ENCODE results near the gene PPIP5K1. TPM values are rescaled to one million over a fixed set of nuclear protein-coding genes. Genes with fewer than 3 reads are reported as not detected.

The PPIP5K1 gene
- total and polyA plus RNA-seq, 2 of the 4 experiments (the other 2 are of a cell fraction): 12.7 to 14.2 TPM

GRCh38 chr15:43517354-43518196, 72.4 kb downstream of the PPIP5K1 start, which contains the start of gene MAP1A:
Gene MAP1A (plus strand): TSS chr15:43517608. CDS start chr15:43521474, 3,866 bp downstream.
- H4K5ac ChIP-seq (ENCODE audit: low read depth, low read length): peak within 1 kb of the TSS; percentile 47
- no TSS peak for BruUV-seq (replicated peaks)
- peak within 1 kb of the TSS; percentile 77 for H3K4me2 ChIP-seq (ENCODE audit: low read depth, low read length)
- CTCF ChIA-PET: no interaction called here
- H4K8ac ChIP-seq (ENCODE audit: low read depth in 2 of 2, low read length in 2 of 2): peak within 1 kb of the TSS; percentile 51 to 97
- dilution Hi-C loops (cut with HindIII; ENCODE audit: low sequenced_read_pairs, unreplicated experiment) (no loop called here), intact Hi-C loops (cut with micrococcal nuclease) (loop anchor here (1.0 to 10.0 kb wide), 3 partner anchors 25 to 257 kb away; partner anchors contain the start of genes ELL3 and TP53BP1), in situ Hi-C loops (cut with MboI; ENCODE audit: low sequenced_read_pairs) (no loop called here)
- peak within 1 kb of the TSS; percentile 100 for H3K14ac ChIP-seq (replicated peaks; ENCODE audit: low read depth, low read length)
- peak within 1 kb of the TSS; percentile 95 for H2BK120ac ChIP-seq (ENCODE audit: low read depth, low read length)
- peak within 1 kb of the TSS; percentile 68 for H3K18ac ChIP-seq (ENCODE audit: low read depth, low read length)
- POLR2A ChIA-PET (ENCODE audit: unreplicated experiment): interaction anchor here (0.5 kb wide), 1 partner anchor 25 kb away, joined by 3 read pairs; the partner anchor contains the start of gene TP53BP1
- H3K4me1 ChIP-seq (ENCODE audit: control insufficient read depth, insufficient read depth, low read length): peaks cover 20% of the 10 kb centered on the region
- peak within 1 kb of the TSS; percentile 92 for H2AFZ ChIP-seq (replicated peaks; ENCODE audit: low read length, poor library complexity)
- WGBS, 2 experiments (ENCODE audit: extremely low coverage in 2 of 2, insufficient read length in 1 of 2): no CpG with 5 or more reads among the region's 15 CpGs
- peak within 1 kb of the TSS; percentile 98 for H3K56ac ChIP-seq (ENCODE audit: extremely low read depth, insufficient read depth, low read length)
- H3K9me1 ChIP-seq (ENCODE audit: insufficient read depth, low read length): peaks cover 36% of the 10 kb centered on the region
- peaks cover 32% of the 10 kb centered on the region for H4K20me1 ChIP-seq (ENCODE audit: insufficient read depth, low read length)
- DNase-seq: peak; percentile 71
- peak within 1 kb of the TSS; percentile 92 for H2BK5ac ChIP-seq (ENCODE audit: low read depth, low read length, poor library complexity, severe bottlenecking)
- peak within 1 kb of the TSS; percentile 83 for H3K9ac ChIP-seq (ENCODE audit: low read depth, low read length)
- peak within 1 kb of the TSS; percentile 100 for H2AK5ac ChIP-seq (ENCODE audit: low read depth, low read length)
- peak; percentile 72 for ATAC-seq (ENCODE audit: low read depth)
- H3K9me3 ChIP-seq (ENCODE audit: control insufficient read depth, insufficient read depth, low read length): no peaks in the 10 kb centered on the region
- peak within 1 kb of the TSS; percentile 81 for H3K27ac ChIP-seq (ENCODE audit: insufficient read depth, low read length)
- peaks cover 33 to 69% of the 10 kb centered on the region in 2 experiments for H3K79me1 ChIP-seq (ENCODE audit: low read depth in 1 of 2, low read length in 2 of 2)
- peak within 1 kb of the TSS; percentile 99 for H3K23ac ChIP-seq (ENCODE audit: low read depth, low read length)
- peak within 1 kb of the TSS; percentile 79 for H3K4me3 ChIP-seq (ENCODE audit: insufficient read depth, low read depth, low read length)
- H3K4ac ChIP-seq (ENCODE audit: low read depth, low read length): peak within 1 kb of the TSS; percentile 100
- H2AK9ac ChIP-seq (replicated peaks; ENCODE audit: low read depth, low read length, poor library complexity): peak within 1 kb of the TSS; percentile 100
- H2BK20ac ChIP-seq (ENCODE audit: low read depth, low read length): peak within 1 kb of the TSS; percentile 94
- H2BK15ac ChIP-seq (ENCODE audit: low read depth, low read length): peak within 1 kb of the TSS; percentile 91; the same call in 2 of the 3 replicates
- TF ChIP-seq SMC3 (IDR thresholded peaks at IDR 0.05; ENCODE audit: low read depth, low read length): no peak
- no peak for TF ChIP-seq CEBPB (IDR thresholded peaks at IDR 0.05; ENCODE audit: low read depth, low read length)
- 0 out of 2 replicates have a peak, but pooled peaks have one; percentile 19 for TF ChIP-seq POLR2A (IDR thresholded peaks at IDR 0.05; ENCODE audit: low read depth, low read length)
- peak; percentile 20; the same call in 1 of the 2 replicates for TF ChIP-seq MXI1 (IDR thresholded peaks at IDR 0.05; ENCODE audit: borderline replicate concordance, low read depth, low read length)
- peak; percentile 70; the same call in 1 of the 2 replicates for TF ChIP-seq MAZ (IDR thresholded peaks at IDR 0.05; ENCODE audit: borderline replicate concordance, low read depth, low read length)
- peak within 1 kb of the TSS; percentile 95 for H4K91ac ChIP-seq (ENCODE audit: insufficient read depth, low read depth, low read length)
- no peaks in the 10 kb centered on the region for H3K27me3 ChIP-seq (ENCODE audit: control insufficient read depth, insufficient read depth, low read length)
- H3K36me3 ChIP-seq (ENCODE audit: control insufficient read depth, insufficient read depth, low read length): peaks cover 20% of the 10 kb centered on the region
